Measurements from ENCODE around the gene CD163.
"Not testable (repeated sequence)": the region's sequence is repeated elsewhere in the genome, so short reads cannot be mapped to it uniquely, and the experiment has no call there.

Gene CD163

DNA sequence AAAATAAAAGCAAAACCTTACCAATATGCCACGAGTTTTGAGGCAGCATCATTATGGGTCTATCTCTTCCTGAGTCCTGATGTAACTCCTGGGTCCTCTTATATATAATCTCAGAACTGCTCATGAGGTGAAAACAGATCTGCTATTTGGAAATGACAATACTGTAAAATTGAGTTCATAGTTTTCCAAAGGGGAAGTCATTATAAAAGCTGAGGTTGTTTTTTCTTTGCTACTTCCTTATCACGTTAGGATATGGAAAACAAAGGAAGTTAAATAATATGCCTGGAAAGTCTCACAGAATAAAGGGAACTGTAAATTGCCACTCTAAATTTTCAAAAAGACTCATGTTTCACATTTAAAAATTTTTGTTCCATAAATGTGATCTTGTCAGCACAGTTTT is 59.5 kb downstream of the CD163 start, which contains the start of gene CD163L1:
Gene CD163L1, minus strand, starts transcription at position 78 of the 400 bp plus-strand sequence. Its CDS starts 26 bp downstream, at position 52.
- DNase-seq (ENCODE audit: low read depth): no peak
- no peak within 1 kb of the TSS for H3K4me3 ChIP-seq (ENCODE audit: low read depth, low read length)
- in situ Hi-C loops (cut with HindIII; ENCODE audit: low sequenced_read_pairs): no loop called here
- TF ChIP-seq, protein P1, sequence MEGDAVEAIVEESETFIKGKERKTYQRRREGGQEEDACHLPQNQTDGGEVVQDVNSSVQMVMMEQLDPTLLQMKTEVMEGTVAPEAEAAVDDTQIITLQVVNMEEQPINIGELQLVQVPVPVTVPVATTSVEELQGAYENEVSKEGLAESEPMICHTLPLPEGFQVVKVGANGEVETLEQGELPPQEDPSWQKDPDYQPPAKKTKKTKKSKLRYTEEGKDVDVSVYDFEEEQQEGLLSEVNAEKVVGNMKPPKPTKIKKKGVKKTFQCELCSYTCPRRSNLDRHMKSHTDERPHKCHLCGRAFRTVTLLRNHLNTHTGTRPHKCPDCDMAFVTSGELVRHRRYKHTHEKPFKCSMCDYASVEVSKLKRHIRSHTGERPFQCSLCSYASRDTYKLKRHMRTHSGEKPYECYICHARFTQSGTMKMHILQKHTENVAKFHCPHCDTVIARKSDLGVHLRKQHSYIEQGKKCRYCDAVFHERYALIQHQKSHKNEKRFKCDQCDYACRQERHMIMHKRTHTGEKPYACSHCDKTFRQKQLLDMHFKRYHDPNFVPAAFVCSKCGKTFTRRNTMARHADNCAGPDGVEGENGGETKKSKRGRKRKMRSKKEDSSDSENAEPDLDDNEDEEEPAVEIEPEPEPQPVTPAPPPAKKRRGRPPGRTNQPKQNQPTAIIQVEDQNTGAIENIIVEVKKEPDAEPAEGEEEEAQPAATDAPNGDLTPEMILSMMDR (IDR thresholded peaks at IDR 0.05; ENCODE audit: low read depth, low read length, missing control alignments): no peak

DNA sequence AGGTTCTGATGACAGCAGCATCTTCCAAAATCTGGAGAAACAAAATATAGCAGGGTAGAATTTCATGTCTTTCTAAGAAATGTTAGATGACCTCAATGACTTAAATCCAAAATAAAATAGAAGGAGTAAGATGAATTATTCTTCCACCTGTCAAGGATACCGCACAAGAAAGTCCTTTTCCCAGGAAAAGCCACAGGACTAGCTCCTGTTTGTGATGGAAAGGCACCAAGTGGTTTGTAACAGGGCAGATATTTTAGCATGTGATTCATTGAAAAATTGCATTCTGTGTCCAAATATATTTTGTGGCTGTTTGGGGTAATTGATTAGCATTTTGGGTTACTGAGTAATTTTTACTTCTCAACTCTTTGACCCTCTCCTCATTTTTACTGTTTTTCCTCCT is 62.4 kb downstream of the CD163 start:
- no peak for DNase-seq (ENCODE audit: low read depth)
- TF ChIP-seq, protein P1 (IDR thresholded peaks at IDR 0.05; ENCODE audit: low read depth, low read length, missing control alignments): no peak
- in situ Hi-C loops (cut with HindIII; ENCODE audit: low sequenced_read_pairs): no loop called here
- no peak overlapping the region for H3K4me3 ChIP-seq (ENCODE audit: low read depth, low read length)

DNA sequence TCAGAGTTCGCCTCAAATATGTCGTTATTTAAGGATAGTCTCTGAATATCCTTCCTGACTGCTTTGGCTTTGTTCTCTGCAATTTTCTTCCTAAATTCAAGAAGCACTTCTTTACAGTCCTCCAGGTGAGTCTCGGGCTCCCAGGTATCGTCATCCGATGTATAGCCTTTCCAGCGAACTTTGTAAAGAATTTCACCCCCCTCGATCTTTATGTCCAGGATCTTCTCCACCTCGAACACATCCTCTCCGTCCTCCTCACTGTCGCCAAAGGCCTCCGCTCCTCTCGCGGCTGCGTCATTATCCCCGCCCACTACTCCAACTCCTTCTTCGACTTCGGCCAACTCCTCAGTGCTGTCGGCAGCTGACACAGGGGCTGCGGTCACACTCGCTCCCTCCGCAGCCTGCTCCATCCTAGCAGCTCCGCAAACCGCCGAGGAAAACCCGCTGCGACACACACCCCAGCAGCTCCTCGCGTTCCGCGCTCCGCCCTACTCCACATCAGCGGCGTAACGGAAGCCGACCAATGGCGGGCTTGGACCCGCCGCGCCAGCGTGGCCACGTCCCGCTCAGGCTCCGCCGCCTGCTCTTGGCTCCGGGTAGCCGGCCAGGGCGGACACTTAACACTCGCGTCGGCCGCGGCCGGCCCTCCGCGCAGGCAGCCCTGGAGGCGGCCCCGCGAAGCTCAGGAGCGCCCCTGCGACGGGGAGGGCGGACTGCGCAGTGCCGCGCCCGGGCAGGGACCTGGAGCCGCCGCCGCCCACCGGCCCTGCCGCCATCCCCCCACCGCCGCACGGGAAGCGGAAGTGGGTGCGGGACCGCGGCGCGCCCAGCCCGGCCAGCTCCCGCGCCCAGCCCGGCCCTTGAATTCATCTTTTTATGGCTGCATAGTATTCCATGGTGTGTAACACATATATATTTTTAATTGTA is 63.7 kb downstream of the CD163 start:
- peak overlapping the region; percentile 44 for H3K4me3 ChIP-seq (ENCODE audit: low read depth, low read length)
- in situ Hi-C loops (cut with HindIII; ENCODE audit: low sequenced_read_pairs): no loop called here
- peak; percentile 13 for DNase-seq (ENCODE audit: low read depth)
- TF ChIP-seq, protein P1 (IDR thresholded peaks at IDR 0.05; ENCODE audit: low read depth, low read length, missing control alignments): no peak

DNA sequence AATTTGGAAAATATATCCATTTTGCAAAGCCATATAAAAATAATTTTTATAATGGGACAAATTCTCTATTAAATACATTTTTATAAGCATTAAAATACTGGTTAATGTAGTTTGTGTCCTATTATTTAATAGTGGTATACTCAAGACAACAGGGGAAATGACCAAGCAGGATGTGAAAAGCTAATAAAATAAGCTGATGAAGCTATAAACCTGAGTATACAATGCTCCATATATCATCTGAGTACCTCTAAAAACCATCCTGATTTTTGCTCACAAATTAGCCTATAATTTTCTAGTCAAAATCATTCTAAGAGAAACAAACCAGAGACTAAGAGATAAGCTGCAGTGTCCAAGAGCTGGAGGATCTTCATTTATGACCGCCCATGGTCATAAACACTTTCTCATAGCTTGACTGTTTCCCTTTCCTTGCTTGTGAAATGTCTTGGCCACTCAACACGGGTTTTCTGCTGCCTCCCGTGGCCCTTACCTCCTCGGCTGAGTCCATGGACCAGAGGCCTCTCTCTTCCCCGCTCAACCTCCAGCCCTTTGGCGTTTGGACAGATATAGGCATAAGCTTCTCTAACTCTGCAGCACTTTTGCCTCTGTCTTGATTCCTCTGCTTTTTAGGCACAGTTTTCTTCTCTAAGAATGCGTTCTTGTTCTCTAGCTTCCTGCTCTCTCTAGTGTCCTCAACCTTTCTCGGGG is 65.1 kb downstream of the CD163 start:
- in situ Hi-C loops (cut with HindIII; ENCODE audit: low sequenced_read_pairs); DNase-seq (ENCODE audit: low read depth); H3K4me3 ChIP-seq (ENCODE audit: low read depth, low read length): not testable (repeated sequence)

DNA sequence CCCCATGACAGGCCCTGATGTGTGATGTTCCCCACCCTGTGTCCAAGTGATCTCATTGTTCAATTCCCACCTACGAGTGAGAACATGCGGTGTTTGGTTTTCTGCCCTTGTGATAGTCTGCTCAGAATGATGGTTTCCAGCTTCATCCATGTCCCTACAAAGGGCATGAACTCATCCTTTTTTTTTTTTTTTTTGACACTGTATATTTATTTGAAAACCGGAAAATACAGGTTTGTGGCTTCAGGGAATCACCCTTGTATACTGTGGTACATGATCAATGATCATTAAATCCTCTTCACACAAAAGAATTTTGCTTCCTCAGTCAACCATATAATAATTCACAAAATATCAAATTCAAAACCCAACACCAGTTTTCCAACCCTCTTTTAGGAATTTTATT is 66.1 kb downstream of the CD163 start:
- DNase-seq (ENCODE audit: low read depth); in situ Hi-C loops (cut with HindIII; ENCODE audit: low sequenced_read_pairs); H3K4me3 ChIP-seq (ENCODE audit: low read depth, low read length): not testable (repeated sequence)

DNA sequence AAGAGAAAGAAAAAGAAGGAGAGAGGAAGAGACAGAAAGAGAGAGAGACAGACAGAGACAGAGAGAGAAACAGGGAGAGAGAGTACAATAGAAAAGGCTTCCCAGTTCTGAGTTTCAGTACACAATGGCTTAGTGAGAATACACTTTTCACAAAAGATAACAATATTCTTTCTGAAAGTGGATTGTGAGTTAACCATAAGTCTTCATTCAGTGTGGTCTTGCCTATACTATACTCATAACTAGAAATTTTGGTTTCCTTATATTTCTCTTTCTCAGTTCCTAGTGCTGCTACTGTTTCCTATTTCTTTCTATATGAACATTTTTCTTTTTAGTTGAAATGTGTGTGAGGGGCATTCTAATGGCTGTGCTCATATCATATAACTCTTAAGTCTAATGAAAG is 68.9 kb downstream of the CD163 start:
- H3K4me3 ChIP-seq (ENCODE audit: low read depth, low read length): no peak overlapping the region
- DNase-seq (ENCODE audit: low read depth): no peak
- TF ChIP-seq, protein P1 (IDR thresholded peaks at IDR 0.05; ENCODE audit: low read depth, low read length, missing control alignments): no peak
- in situ Hi-C loops (cut with HindIII; ENCODE audit: low sequenced_read_pairs): no loop called here

DNA sequence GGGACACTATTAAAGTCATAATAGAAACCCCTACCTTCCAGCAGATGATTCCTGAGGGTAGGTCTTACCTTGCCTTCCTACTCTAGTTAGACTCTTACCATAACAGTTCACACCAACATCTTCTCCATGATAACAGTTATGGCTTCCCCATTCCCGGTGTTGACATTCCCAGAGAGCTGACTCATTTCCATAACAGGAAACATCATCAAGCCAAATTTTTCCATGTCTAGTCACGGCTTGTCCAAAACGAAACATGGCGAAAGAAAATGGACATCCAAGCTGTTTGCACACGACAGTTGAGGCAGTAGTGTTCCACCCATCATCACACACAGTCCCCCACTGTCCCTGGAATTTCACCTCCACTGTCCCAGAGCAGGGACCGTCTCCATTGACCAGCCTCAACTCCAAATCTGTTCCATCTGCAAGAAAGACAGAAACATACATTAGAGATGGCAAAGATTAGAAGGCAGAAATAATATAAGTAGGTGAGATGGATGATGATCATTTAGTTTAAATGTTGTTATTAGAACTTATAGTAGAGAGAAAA is 70.2 kb downstream of the CD163 start:
- in situ Hi-C loops (cut with HindIII; ENCODE audit: low sequenced_read_pairs): no loop called here
- TF ChIP-seq, protein P1 (IDR thresholded peaks at IDR 0.05; ENCODE audit: low read depth, low read length, missing control alignments): no peak
- DNase-seq (ENCODE audit: low read depth): peak; percentile 24
- H3K4me3 ChIP-seq (ENCODE audit: low read depth, low read length): no peak overlapping the region
